ENCODE results near the gene SORCS2.

The SORCS2 gene

DNA sequence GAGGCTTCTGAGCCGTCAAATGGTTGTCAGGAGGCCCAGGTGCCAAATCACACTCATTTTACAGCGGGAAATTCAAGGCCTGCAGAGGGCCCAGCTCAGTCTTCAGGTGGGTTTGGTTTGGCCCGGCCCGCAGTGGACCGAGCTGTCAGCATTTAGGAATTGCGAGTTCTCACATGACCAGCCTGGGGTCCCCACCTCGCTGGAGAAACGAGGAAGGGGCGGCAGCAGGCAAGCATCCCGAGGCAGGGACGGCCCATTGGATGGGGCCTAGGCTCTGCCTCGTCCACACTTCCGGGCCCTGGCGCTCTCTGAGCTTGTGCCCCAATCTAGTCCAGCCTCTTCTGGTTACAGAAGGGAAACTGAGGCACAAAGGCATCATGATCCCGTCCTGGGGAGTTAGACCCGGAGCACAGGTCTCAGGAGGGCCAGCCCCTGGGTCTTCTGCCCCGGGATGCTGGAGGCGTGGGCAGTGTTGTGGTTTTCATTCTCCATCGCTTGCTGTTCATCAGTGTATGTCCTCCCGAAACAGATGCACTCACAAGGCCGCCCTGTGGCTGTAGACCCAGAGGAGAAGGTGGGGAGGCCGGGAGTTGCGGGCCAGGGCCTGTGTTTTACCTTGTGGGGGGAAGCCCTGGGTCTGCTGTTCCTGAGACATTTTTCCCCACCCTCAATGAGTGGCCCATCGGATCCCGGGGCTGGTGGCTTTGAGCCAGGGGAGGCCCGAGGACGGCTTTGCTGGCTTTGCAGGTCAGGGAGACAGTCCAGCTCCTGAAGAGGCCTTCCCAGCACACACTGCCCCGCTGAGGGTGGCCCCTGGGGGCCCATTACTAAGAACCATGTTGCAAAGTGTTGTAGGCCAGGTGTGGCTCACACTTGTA, 233.5 kb downstream of the SORCS2 start:
- no peaks in the 10 kb centered on the region for H3K27me3 ChIP-seq (ENCODE audit: control insufficient read depth, low read length)
- TF ChIP-seq, protein P1, sequence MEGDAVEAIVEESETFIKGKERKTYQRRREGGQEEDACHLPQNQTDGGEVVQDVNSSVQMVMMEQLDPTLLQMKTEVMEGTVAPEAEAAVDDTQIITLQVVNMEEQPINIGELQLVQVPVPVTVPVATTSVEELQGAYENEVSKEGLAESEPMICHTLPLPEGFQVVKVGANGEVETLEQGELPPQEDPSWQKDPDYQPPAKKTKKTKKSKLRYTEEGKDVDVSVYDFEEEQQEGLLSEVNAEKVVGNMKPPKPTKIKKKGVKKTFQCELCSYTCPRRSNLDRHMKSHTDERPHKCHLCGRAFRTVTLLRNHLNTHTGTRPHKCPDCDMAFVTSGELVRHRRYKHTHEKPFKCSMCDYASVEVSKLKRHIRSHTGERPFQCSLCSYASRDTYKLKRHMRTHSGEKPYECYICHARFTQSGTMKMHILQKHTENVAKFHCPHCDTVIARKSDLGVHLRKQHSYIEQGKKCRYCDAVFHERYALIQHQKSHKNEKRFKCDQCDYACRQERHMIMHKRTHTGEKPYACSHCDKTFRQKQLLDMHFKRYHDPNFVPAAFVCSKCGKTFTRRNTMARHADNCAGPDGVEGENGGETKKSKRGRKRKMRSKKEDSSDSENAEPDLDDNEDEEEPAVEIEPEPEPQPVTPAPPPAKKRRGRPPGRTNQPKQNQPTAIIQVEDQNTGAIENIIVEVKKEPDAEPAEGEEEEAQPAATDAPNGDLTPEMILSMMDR (IDR thresholded peaks at IDR 0.05; ENCODE audit: low read depth, low read length, poor library complexity, severe bottlenecking), result no peak
- TF ChIP-seq EZH2phosphoT487 (IDR thresholded peaks at IDR 0.05; ENCODE audit: borderline replicate concordance, low read length), result no peak
- no peaks in the 10 kb centered on the region for H3K9me2 ChIP-seq (replicated peaks; ENCODE audit: control insufficient read depth, low read length)
- no peak overlapping the region for H3K4me3 ChIP-seq (ENCODE audit: low read length)
- no peak overlapping the region for H3K27ac ChIP-seq (ENCODE audit: low read depth, low read length)
- no peaks in the 10 kb centered on the region for H4K20me1 ChIP-seq (ENCODE audit: control insufficient read depth, insufficient read depth, low read depth, low read length)
- H3K79me2 ChIP-seq (ENCODE audit: control insufficient read depth, low read length), result no peaks in the 10 kb centered on the region
- no peak overlapping the region for H3K4me2 ChIP-seq (ENCODE audit: low read length)
- H3K4me1 ChIP-seq (ENCODE audit: control insufficient read depth, low read length), result no peaks in the 10 kb centered on the region
- no peaks in the 10 kb centered on the region for H3K9me3 ChIP-seq (ENCODE audit: control insufficient read depth, insufficient read depth, low read length)
- no peaks in the 10 kb centered on the region for H3K36me3 ChIP-seq (ENCODE audit: control insufficient read depth, low read length)
- no peaks in the 10 kb centered on the region for H3F3A ChIP-seq (ENCODE audit: control insufficient read depth, insufficient read depth)

- Histone ChIP-seq H3K36me3 (ENCODE audit: control insufficient read depth, low read length) (no peaks in the 10 kb centered on the region), H3K27me3 (ENCODE audit: control insufficient read depth, low read length) (no peaks in the 10 kb centered on the region), H3K4me1 (ENCODE audit: control insufficient read depth, low read length) (no peaks in the 10 kb centered on the region), H3K9me3 (ENCODE audit: control insufficient read depth, insufficient read depth, low read length) (no peaks in the 10 kb centered on the region), H3K4me3 (ENCODE audit: low read length) (no peak overlapping the region), H3F3A (ENCODE audit: control insufficient read depth, insufficient read depth) (no peaks in the 10 kb centered on the region), H3K79me2 (ENCODE audit: control insufficient read depth, low read length) (no peaks in the 10 kb centered on the region), H3K9me2 (replicated peaks; ENCODE audit: control insufficient read depth, low read length) (no peaks in the 10 kb centered on the region), H3K4me2 (ENCODE audit: low read length) (no peak overlapping the region), H4K20me1 (ENCODE audit: control insufficient read depth, insufficient read depth, low read depth, low read length) (no peaks in the 10 kb centered on the region), H3K27ac (ENCODE audit: low read depth, low read length) (no peak overlapping the region)
- TF ChIP-seq, protein P1 (IDR thresholded peaks at IDR 0.05; ENCODE audit: low read depth, low read length, poor library complexity, severe bottlenecking), result no peak
- no peak for TF ChIP-seq EZH2phosphoT487 (IDR thresholded peaks at IDR 0.05; ENCODE audit: borderline replicate concordance, low read length)
These were observed 234.3 kb downstream of the SORCS2 start for GRCh38 chr4:7426525-7427171.

GRCh38 chr4:7427361-7427760, 235.0 kb downstream of the SORCS2 start:
- TF ChIP-seq, protein P1 (IDR thresholded peaks at IDR 0.05; ENCODE audit: low read depth, low read length, poor library complexity, severe bottlenecking), result no peak
- TF ChIP-seq EZH2phosphoT487 (IDR thresholded peaks at IDR 0.05; ENCODE audit: borderline replicate concordance, low read length), result no peak
- no peaks in the 10 kb centered on the region for H3K79me2 ChIP-seq (ENCODE audit: control insufficient read depth, low read length)
- no peaks in the 10 kb centered on the region for H3K36me3 ChIP-seq (ENCODE audit: control insufficient read depth, low read length)
- no peaks in the 10 kb centered on the region for H4K20me1 ChIP-seq (ENCODE audit: control insufficient read depth, insufficient read depth, low read depth, low read length)
- no peaks in the 10 kb centered on the region for H3K9me2 ChIP-seq (replicated peaks; ENCODE audit: control insufficient read depth, low read length)
- H3K27ac ChIP-seq (ENCODE audit: low read depth, low read length), result no peak overlapping the region
- no peaks in the 10 kb centered on the region for H3K4me1 ChIP-seq (ENCODE audit: control insufficient read depth, low read length)
- no peaks in the 10 kb centered on the region for H3K27me3 ChIP-seq (ENCODE audit: control insufficient read depth, low read length)
- H3K9me3 ChIP-seq (ENCODE audit: control insufficient read depth, insufficient read depth, low read length), result no peaks in the 10 kb centered on the region
- no peaks in the 10 kb centered on the region for H3F3A ChIP-seq (ENCODE audit: control insufficient read depth, insufficient read depth)
- H3K4me2 ChIP-seq (ENCODE audit: low read length), result no peak overlapping the region
- no peak overlapping the region for H3K4me3 ChIP-seq (ENCODE audit: low read length)

Measured in DOHH2 (cell line).